ENCODE data around the gene XPOT. TPM values are rescaled to one million over a fixed set of nuclear protein-coding genes. Genes with fewer than 3 reads are reported as not detected.

The XPOT gene
- total RNA-seq, 1 donor from 2014 or later: 151 TPM

- no peak for TF ChIP-seq CTCF (IDR thresholded peaks at IDR 0.05; ENCODE audit: insufficient read depth, low read length, severe bottlenecking)
- Histone ChIP-seq H3K4me3 (ENCODE audit: low read depth, low read length) (no peak overlapping the region), H3K36me3 (ENCODE audit: control insufficient read depth, insufficient read depth, low read length) (peaks cover 19% of the 10 kb centered on the region), H3K27me3 (ENCODE audit: control insufficient read depth, insufficient read depth, low read length) (no peaks in the 10 kb centered on the region)
- FAIRE-seq: no peak
- no peak for DNase-seq (ENCODE audit: low read depth)
These were observed 24.8 kb downstream of the XPOT start for GRCh38 chr12:64428956-64429355.

DNA sequence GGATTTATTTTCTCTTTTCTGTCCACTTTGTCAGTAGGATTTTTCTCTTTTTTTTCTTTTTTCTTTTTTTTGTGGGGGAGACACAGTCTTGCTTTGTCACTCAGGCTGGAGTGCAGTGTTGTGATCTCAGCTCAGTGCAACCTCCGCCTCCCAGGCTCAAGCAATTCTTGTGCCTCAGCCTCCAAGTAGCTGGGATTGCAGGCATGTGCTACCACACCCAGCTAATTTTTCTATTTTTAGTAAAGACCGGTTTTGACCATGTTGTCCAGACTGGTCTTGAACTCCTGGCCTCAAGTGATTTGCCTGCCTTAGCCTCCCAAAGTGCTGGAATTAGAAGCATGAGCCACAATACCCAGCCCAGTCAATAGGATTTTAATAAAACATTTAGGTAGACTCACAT is 26.7 kb downstream of the XPOT start:
- FAIRE-seq: no peak
- H3K36me3 ChIP-seq (ENCODE audit: control insufficient read depth, insufficient read depth, low read length): peaks cover 14% of the 10 kb centered on the region

DNA sequence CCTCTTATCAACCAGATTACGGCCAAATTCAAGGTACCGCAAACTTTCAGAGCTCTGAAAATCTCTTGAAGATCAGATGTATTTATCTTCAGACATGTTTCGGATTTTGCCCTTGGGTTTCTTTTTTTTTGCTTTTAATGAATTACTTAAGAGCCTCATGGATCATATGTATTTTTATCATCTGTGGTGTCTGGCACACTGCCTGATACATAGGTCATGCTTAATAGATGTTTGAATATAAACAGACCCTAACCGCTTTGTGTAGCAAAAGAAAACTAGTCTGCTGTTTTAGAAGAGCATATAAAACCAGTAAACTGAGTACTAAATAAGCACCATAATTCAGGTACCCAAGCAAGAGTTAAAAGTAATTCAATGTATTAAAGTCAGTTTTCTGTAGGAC is 27.6 kb downstream of the XPOT start:
- TF ChIP-seq CTCF (IDR thresholded peaks at IDR 0.05; ENCODE audit: insufficient read depth, low read length, severe bottlenecking): no peak
- FAIRE-seq: no peak
- Histone ChIP-seq H3K36me3 (ENCODE audit: control insufficient read depth, insufficient read depth, low read length) (peaks cover 16% of the 10 kb centered on the region), H3K27me3 (ENCODE audit: control insufficient read depth, insufficient read depth, low read length) (no peaks in the 10 kb centered on the region), H3K4me3 (ENCODE audit: low read depth, low read length) (no peak overlapping the region)
- no peak for DNase-seq (ENCODE audit: low read depth)

More for the DNA sequence above, 26.7 kb downstream of the XPOT start:
- TF ChIP-seq CTCF (IDR thresholded peaks at IDR 0.05; ENCODE audit: insufficient read depth, low read length, severe bottlenecking): no peak
- Histone ChIP-seq H3K27me3 (ENCODE audit: control insufficient read depth, insufficient read depth, low read length) (no peaks in the 10 kb centered on the region), H3K4me3 (ENCODE audit: low read depth, low read length) (no peak overlapping the region)
- no peak for DNase-seq (ENCODE audit: low read depth)

- no peak for FAIRE-seq
- Histone ChIP-seq H3K4me3 (ENCODE audit: low read depth, low read length) (no peak overlapping the region), H3K36me3 (ENCODE audit: control insufficient read depth, insufficient read depth, low read length) (peaks cover 21% of the 10 kb centered on the region), H3K27me3 (ENCODE audit: control insufficient read depth, insufficient read depth, low read length) (no peaks in the 10 kb centered on the region)
- DNase-seq (ENCODE audit: low read depth): no peak
- no peak for TF ChIP-seq CTCF (IDR thresholded peaks at IDR 0.05; ENCODE audit: insufficient read depth, low read length, severe bottlenecking)
These were observed 29.7 kb downstream of the XPOT start for GRCh38 chr12:64433915-64434314.

DNA sequence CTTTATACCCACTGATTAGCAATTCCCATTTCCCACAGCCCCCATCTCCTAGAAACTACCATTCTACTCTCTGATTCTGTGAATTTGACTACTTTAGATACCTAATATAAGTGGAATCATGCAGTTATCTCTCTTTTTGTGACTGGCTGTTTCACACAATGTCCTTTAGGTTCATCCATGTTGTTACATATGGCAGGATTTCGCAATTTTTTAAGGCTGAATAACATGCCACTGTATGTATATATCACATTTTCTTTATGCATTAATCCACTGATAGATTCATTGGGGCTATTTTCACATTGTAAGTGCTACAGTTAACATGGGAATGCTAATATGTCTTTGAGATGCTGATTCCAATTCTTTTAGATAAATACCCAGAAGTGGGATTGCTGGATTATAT is 35.9 kb downstream of the XPOT start:
- TF ChIP-seq CTCF (IDR thresholded peaks at IDR 0.05; ENCODE audit: insufficient read depth, low read length, severe bottlenecking): no peak
- Histone ChIP-seq H3K27me3 (ENCODE audit: control insufficient read depth, insufficient read depth, low read length) (no peaks in the 10 kb centered on the region), H3K4me3 (ENCODE audit: low read depth, low read length) (no peak overlapping the region), H3K36me3 (ENCODE audit: control insufficient read depth, insufficient read depth, low read length) (peaks cover 24% of the 10 kb centered on the region)
- FAIRE-seq (no peak), DNase-seq (ENCODE audit: low read depth) (no peak)

- H3K27me3 ChIP-seq (ENCODE audit: control insufficient read depth, insufficient read depth, low read length): no peaks in the 10 kb centered on the region
- H3K4me3 ChIP-seq (ENCODE audit: low read depth, low read length): no peak overlapping the region
- H3K36me3 ChIP-seq (ENCODE audit: control insufficient read depth, insufficient read depth, low read length): peaks cover 9% of the 10 kb centered on the region
- no peak for TF ChIP-seq CTCF (IDR thresholded peaks at IDR 0.05; ENCODE audit: insufficient read depth, low read length, severe bottlenecking)
- DNase-seq (ENCODE audit: low read depth) (no peak), FAIRE-seq (no peak)
These were observed 41.3 kb downstream of the XPOT start for GRCh38 chr12:64445490-64445889.

Measured in bronchial epithelial cell (primary cell).